HG03159 (cell line): ENCODE data around the gene SMPD3.
"Not testable (repeated sequence)": the region's sequence is repeated elsewhere in the genome, so short reads cannot be mapped to it uniquely, and the experiment has no call there.

Experiments used
- ATAC-seq: cut with Tn5 transposase; IDR thresholded peaks from one replicate; pipeline ENCODE4 v1.9.1; 2021; ENCODE audit warnings: mild to moderate bottlenecking, moderate library complexity; ENCODE audit not compliant: unreplicated experiment

SMPD3 gene

DNA sequence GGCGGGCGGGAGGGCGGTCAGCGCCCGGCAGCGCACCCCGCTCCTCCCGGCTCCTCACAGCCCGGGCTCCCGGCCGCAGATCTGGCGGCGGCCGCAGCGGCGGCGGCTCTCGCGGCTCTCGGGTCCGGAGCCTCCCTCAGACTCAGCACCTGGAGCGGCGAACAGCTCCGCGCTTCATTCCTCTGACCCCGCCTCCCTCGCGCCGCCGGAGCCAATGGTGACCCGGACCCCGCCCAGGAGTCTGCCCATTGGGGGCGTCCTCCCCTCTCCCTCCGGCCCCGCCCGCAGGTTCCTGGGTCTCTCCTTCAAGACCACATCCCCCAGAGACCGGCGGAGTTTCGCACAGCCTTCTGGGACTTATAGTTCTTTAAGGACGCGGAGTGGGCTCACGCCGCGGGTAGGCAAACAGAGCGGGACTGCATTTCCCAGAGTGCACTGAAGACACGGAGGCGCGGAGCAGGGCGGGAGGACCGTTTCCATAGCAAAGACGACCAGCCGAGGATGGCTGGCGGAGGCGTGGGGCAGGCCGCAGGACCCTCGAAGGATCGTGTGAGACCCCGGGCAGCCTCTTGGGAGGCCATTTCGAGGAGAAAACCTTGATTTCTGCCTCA is at the start of gene SMPD3:
TSS of gene SMPD3 (minus strand) at position 149 of the 611 bp plus-strand sequence. CDS start 76,327 bp downstream, outside the sequence.
- peak; percentile 90 for ATAC-seq

- no peak for ATAC-seq
Measured at GRCh38 chr16:68496689-68497088, 48.4 kb upstream of the SMPD3 start.

GRCh38 chr16:68494261-68494660 is 46.0 kb upstream of the SMPD3 start:
- not testable (repeated sequence) for ATAC-seq

DNA sequence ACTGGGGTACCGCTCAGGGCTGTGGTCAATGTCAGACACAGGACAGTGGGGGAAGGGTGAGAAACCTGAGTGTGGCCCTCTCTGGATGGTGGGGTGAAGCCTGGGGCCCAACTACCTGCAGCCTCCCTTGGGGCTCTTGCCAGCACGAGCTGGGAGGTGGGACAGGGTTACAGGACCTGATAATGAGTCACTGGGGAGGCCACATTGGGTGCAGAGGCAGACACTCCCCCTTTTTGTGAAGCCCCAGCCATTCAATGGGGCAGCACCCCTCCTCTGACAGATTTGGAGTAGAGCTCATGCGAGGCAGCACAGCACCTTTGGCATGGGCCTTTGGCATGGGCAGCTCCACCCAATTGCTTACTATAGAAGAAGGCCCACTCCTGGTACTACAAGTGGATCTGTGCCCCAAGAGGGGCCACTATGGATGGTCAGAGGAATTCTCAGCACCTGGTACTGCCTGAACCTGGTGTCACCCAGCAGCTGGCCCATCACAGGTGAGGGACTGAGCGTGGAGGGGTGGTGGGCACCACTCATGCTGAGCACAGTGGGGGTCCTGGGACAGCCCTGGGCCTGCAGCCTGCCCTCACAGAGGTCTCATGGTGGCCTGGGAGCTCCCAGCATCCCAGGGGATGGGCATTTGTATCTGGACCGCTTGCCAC is 45.2 kb upstream of the SMPD3 start:
- ATAC-seq: no peak

DNA sequence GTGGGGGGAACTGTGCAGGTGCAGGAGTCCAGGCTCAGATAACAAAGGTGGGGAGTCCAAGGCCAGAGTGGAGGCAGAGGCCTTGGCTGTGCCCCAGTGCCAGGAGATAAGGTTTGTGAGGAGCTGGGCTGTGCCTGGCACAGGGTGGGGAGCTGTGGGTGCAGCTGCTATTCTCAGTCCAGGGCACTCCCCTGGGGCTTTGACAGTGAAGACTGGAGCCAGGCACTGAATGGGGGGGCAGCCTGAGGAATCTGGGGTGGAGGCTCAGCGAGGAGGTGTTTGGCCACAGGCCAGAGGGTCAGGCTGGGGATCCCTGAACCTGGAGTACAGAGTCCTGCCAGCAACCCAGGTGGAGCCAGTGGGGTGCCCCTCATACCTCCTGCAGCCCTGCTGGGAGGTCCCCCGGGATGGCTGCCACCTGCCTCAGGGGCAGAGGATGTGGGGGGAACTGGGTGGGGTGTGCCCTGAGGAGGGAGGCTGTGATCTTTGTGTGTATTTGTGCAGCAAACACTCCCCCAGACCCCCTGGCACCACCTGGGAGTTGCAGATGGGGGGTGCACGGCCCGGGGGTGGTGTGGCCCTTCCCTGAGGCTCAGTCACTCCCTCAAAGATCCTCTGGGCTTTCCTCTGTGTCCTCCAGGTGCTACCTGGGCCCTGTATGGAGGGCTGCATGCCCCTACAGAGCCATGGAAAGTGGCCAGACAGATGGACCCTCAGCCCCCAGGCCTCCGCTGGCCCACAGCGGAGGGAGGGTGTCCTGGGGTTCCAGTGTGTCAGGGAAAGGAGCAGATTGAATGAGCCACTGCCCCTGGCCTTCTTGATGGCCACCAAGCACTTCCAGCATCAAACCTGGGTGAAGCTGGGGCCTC is 44.5 kb upstream of the SMPD3 start:
- ATAC-seq: no peak

DNA sequence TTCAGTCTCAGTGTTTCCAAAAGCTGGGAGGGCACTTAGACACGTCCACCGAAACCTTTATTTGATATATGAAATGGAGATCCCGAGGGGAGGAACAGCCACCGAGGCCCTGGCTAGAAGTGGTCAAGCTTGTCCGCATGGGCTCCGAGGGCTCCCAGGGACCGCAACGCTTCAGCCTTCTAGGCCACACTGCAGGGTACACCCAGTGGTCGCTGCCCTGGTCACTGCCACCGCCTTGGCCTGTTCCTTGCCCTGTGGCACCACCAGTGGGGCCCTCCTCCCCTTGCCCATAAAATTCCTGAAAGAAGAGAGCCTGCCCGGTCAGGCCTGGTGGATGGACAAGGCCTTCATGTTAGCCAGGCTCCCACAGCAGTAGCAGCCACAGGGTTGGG is 43.8 kb upstream of the SMPD3 start:
- ATAC-seq: no peak

- no peak for ATAC-seq
Measured at GRCh38 chr16:68491576-68491950, 43.3 kb upstream of the SMPD3 start.

GRCh38 chr16:68490829-68491575 is 42.7 kb upstream of the SMPD3 start:
- ATAC-seq: no peak

DNA sequence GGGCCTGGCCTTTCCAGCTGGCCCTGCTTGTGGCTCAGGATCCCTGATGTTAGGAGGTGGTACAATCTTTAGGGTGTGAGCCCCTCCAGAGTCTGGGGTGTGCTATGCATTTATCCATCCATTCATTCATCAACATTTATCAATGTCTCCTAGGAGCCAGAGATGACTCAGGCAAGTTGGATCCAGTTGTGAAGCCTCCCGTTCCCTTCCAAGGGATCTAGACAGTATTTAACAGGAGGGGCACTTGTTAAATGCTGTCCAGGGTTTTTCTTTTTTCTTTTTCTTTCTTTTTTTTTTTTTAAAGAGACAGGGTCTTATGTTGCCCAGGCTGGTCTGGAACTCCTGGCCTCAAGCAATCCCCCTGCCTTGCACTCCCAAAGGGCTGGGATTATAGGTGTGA is 42.0 kb upstream of the SMPD3 start:
- ATAC-seq: no peak

DNA sequence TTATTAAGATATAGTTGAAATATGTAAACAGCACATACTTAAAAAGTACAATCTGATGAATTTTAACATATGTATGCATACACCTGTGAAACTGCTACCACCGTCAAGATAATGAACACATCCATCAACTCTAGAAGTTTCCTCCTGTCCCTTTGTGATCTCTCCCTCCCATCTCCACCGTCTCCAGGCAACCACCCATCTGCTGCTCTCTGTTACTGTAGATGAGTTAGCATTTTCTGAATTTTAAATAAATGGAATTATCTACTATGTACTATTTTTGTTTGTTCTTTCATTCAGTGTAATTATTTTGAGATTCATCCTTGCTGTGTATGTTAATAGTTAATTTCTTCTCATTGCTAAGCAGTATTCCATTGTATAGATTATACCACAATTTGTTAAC is 40.2 kb upstream of the SMPD3 start:
- ATAC-seq: no peak

DNA sequence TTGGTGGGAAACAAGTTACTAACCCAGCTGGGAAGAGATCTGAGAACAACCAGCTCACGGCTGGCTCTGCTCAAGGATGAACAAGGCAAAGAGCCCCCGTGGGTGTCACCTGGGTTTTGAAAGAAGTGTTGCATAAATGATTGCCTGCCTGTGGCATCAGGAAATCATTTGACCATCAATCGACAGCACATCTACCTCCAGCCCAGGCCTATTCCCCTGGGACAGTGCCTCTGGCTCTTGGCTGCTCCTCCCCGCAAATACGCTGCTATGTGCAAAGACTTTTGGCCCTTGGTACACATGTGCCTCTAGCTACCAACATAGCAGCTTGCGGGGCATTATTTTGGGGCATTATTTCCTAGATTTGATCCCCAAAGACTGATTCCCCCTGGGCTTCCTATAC is 39.4 kb upstream of the SMPD3 start:
- ATAC-seq: no peak

- ATAC-seq: no peak
Measured at GRCh38 chr16:68487203-68487514, 38.9 kb upstream of the SMPD3 start.

DNA sequence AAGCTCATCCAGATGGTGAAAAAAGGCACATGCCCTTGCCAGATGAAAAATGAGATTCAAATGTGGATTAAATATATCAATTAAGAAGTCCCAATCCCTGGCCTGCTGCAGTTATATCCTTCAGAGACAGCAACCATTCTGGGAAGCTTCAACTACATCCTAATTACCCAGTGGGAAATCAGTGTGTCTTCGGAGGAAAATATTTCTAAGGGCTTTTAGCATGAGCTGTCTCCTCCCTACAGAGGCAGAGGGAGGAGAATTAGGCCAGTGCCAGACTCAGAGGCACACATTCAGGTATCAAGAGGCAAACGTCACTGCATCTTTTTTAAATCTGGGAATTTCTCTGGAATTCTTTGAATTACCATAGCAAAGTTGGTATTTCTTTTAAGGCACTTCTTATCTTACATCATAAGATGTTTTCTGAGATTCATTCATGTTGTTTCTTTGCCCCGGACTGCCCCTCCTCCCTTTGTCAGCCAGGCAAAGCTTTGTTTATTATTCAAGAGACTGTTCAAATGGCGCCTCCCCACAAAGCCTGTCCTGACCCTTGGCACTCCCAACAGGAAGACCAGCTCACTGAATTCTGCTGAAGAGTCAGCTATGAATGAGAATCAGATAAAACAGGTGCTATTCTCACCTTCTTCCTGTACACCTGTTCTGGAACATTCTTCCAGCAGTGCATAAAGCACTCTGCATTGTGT is 38.3 kb upstream of the SMPD3 start:
- no peak for ATAC-seq

GRCh38 chr16:68481636-68482035 is 33.3 kb upstream of the SMPD3 start:
- no peak for ATAC-seq

- ATAC-seq: no peak
Measured at GRCh38 chr16:68480084-68480995, 32.0 kb upstream of the SMPD3 start.

DNA sequence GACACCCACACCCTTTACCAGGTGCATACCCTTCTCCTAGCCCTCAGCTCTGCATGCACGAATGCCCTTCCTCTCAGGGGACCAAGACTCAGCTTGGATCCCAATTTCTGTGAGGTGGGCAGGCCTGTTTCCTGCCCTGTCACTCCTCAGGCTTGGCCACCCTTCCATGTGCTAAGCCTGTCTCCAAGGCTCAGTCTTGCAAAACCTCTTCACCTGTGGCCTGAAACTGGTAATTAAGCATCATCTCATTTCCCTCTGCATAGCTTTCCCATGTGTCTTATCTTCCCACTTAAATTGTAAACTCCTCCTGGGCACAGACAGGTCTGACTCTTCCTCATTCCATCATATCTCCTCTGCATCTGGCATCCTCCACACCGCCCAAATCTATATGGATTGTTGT is 31.0 kb upstream of the SMPD3 start:
- no peak for ATAC-seq

DNA sequence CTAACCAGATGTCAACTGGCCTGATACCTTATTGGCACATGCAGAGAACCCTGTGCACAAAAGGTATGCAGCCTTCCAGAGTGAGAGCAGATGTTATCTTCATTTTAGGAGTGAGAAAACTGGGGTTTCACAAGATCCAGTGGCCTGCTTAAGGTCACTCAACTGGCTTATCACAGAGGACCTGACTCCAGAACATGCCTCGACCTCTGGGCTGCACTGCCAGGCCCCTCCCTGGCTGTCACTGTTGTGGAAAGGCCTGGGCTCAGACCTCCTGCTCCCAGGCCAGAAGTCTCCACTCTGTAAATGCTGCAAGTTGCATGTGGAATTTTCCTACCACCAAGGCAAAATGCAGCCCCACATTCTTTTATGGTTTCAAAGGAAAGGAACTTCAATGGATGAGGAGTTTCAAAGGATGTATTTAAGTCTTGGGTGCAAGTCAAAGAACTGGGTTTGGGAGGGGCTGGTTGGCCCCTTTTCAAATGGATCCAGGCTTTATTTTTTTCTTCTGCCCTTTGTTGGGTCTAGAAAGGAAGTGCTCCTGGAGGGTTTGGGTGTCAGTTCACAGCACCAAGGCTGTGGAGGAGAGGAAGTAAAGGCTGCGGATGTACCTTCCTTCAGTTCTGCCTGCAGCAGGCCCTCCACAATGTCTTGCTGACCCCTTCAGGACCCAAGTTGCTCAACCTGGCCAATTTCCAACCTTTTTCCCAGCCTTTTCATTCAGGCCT is 30.4 kb upstream of the SMPD3 start:
- no peak for ATAC-seq

DNA sequence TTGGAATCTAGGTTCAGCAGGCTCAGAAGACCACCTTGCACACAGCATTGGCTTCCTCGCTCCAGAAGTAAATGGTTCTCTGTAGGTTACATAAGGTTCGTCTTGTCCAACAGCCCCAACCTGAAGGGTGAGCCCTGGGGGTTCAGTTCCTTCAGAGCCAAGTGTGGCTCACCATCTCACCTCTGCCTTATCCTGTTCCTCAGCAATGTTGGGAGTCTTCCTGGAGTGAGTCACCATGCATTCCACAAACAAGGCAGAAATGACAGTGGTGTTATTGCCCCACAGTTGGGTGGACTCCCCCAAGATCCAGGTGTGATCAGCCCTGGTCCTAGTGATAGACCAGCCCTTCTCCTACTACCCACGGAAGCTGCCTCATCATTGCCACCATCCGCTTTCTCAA is 26.8 kb upstream of the SMPD3 start:
- ATAC-seq: no peak
